Measurements from ENCODE around the gene KCNH6.

KCNH6 gene

GRCh38 chr17:63523253-63523855 lies at the start of gene KCNH6:
Gene KCNH6 (plus strand): TSS chr17:63523358. CDS start chr17:63523414, 56 bp downstream.
- no peak for DNase-seq

GRCh38 chr17:63474174-63474573 lies 49.0 kb upstream of the KCNH6 start:
- no peak for DNase-seq

- DNase-seq = no peak
Observed at GRCh38 chr17:63474586-63475460, 48.3 kb upstream of the KCNH6 start.

GRCh38 chr17:63475491-63476412 lies 47.4 kb upstream of the KCNH6 start:
- no peak for DNase-seq

GRCh38 chr17:63476459-63476853 lies 46.7 kb upstream of the KCNH6 start:
- peak; percentile 65 for DNase-seq

GRCh38 chr17:63476854-63477479 lies 46.2 kb upstream of the KCNH6 start, which contains the start of gene ACE:
Gene ACE (plus strand): TSS chr17:63477061. CDS start chr17:63477095, 34 bp downstream.
- peak; percentile 70 for DNase-seq

GRCh38 chr17:63477480-63478440 lies 45.4 kb upstream of the KCNH6 start:
- DNase-seq = no peak

GRCh38 chr17:63478814-63479494 lies 44.2 kb upstream of the KCNH6 start:
- peak; percentile 89 for DNase-seq

- no peak for DNase-seq
Observed at GRCh38 chr17:63479495-63480184, 43.5 kb upstream of the KCNH6 start.

GRCh38 chr17:63480192-63480784 lies 42.9 kb upstream of the KCNH6 start:
- DNase-seq = no peak

- DNase-seq = no peak
Observed at GRCh38 chr17:63480826-63481487, 42.2 kb upstream of the KCNH6 start.

- DNase-seq = no peak
Observed at GRCh38 chr17:63481488-63481870, 41.7 kb upstream of the KCNH6 start.

- DNase-seq = no peak
Observed at GRCh38 chr17:63482509-63482908, 40.6 kb upstream of the KCNH6 start.

GRCh38 chr17:63483038-63483437 lies 40.1 kb upstream of the KCNH6 start:
- no peak for DNase-seq

- no peak for DNase-seq
Observed at GRCh38 chr17:63483655-63484575, 39.2 kb upstream of the KCNH6 start.

GRCh38 chr17:63486317-63487013 lies 36.7 kb upstream of the KCNH6 start:
- DNase-seq = no peak

- no peak for DNase-seq
Observed at GRCh38 chr17:63487014-63487339, 36.2 kb upstream of the KCNH6 start.

- DNase-seq = no peak
Observed at GRCh38 chr17:63488851-63489250, 34.3 kb upstream of the KCNH6 start.
